ENCODE measurements around the gene RTL9.
"Not testable (repeated sequence)": the region's sequence is repeated elsewhere in the genome, so short reads cannot be mapped to it uniquely, and the experiment has no call there.

Gene RTL9

DNA sequence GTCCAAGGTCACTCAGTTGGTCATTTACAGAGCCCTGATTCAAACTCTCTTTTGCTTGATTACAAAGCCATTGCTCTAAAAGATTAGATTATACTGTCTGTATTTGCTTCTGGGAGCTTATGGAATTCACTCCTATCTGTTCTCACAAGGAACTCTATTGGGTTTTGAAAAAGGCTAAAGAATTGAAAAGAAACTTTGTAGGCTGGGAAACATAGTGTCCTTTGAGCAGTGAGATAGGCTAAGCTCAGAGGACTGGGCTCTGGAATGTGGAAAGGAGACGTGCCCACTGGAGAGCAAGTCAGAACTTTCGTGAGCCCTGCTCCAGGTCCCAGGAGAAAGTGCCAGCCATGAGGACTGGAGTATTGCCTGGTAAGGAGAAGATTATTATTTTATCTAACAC is at the start of gene RTL9:
TSS of gene RTL9 (plus strand) at position 301 of the 400 bp plus-strand sequence. CDS start 91,770 bp downstream, outside the sequence.
- DNase-seq (ENCODE audit: low read depth in 3 of 3, low spot score in 1 of 3), result no peak

DNA sequence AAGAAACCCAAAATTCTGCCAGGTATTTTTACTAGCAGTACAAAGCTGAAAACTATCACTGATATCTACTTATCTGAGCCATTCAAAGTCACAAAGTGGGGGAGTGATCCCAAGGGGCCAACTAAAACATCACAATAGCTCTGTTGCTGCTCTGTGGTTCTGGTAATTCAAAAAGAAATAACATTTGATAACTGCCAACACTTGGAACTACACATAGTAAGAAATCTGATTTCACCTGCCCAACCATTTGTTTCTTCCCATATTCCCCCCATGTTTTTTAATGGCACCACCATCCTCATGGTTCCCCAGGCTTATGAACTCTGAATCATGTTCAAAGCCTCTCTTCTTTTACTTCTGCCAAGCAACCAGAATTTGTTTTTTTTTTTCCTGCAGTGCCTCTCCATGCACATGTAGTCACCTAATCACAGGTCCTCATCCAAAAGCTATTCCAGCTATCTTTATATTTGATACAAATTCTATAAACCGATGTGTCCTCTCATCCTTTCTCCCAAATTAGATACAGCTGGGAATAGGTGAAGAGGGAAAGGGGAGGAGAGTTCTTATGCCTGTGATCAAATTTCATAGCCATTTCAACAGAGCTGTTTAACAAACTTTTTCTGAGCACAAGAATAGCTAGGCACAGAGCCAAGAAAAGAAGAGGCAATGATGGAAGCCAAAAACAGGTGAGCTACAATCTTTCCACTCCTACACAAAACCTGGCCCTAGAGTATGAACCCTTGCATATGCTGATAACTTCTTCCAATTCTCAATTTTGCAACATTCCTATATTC is 48.5 kb upstream of the RTL9 start:
- no peak for DNase-seq (ENCODE audit: low read depth in 3 of 3, low spot score in 1 of 3)

DNA sequence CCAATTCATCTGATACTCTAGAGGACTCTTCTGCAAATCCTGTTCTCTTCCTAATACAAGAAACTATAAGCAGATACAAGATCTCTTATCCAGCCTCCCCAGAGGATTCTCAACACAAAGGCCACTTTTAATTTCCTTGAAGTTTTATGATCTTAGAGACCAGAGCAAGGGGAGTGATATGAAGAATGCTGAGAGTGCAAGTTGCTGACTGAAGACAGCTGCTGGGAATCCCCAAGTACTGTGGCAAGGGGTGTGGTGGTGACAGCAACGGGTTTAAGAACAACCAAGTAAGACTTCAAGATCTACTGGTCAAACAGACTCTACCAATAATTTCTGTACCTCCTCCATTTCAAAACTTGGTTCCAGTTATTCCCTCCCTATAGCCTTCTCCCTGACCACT is 47.8 kb upstream of the RTL9 start:
- peak in 1 of 3 donors; percentile 1 for DNase-seq (ENCODE audit: low read depth in 3 of 3, low spot score in 1 of 3)

DNA sequence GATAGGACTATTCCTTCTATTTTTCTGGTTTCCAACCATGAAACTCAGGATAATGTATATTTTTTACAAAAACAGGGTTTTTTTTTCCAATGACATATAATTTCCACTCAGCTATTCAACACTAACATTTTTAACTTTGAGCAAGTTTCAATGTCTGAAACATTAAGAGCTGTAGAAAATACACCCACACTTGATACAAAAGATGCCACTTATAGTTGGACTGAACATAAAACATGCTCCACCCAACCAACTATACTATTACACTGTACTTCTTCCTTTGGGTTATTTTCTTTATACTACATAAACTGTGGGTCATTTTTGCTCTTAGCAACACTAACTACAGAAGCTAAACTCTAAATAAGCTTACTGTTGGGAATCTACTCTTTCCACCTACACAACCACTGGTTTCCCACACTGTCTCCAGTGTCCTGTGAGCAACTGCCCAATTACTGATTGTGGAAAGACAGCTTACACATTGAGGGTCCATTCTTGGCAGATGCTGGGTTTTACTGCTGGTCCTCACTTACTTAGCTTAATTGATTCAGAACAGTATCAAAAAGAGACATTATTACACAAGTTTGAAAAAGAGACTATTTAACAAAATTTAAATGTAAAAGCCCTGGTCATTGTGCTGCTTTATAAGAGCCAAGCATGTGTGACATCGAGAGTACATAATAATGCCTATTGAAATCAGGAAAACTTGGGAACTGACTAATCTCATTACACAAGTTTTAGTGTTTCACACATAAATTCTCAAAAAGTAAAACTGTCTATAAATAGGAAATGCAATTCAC is 47.0 kb upstream of the RTL9 start:
- no peak for DNase-seq (ENCODE audit: low read depth in 3 of 3, low spot score in 1 of 3)

DNA sequence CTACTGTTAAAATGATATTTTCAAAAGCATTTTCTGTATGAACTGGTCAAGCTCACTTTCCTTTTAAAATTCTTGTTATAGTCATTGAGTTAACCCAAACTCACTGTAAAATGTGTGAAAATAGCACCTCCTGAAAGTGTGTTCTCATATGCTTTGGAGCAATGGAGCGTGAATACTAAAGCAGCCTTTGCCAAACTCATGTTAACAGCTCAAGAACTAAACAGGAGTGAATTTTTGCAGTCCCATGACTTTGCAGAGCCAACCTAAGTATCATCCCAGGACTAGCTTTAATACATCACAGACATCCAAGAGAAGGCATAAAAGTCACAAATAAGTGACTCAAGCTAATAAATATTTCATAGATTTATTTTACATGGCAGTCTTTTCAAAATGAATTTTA is 43.1 kb upstream of the RTL9 start:
- DNase-seq (ENCODE audit: low read depth in 3 of 3, low spot score in 1 of 3), result no peak

DNA sequence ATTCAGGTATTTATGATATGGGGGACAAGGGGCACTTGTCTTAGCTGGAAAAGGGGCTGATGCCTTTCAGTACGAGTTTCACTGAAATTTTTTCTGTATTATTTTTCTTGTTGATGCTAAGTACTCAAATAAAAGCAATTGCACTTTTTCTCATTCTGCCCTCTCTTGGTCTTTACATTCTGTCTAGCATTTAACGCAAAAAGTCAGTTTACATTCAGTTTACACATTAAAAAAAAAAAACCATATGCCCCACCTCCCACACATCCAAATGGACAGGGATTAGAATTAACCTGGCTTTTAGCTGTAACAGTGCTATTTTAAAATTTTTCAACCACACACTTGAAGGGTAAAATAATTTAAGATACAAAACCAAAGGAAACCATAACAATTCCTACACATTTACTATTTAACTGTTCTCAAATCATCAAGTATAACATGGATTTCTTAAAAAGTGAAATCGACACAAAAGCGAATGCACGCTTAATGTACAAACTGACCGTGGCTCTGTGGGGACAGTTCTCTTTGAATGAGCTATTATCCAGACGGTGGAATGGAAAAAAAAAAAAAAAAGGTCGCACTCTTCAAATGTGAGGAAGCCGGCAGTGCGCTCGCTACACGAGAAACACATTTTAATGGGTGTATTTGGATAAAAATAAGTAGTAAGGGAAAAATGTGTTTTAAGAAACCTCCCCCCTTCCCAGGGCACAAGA is 42.1 kb upstream of the RTL9 start:
- no peak for DNase-seq (ENCODE audit: low read depth in 3 of 3, low spot score in 1 of 3)

DNA sequence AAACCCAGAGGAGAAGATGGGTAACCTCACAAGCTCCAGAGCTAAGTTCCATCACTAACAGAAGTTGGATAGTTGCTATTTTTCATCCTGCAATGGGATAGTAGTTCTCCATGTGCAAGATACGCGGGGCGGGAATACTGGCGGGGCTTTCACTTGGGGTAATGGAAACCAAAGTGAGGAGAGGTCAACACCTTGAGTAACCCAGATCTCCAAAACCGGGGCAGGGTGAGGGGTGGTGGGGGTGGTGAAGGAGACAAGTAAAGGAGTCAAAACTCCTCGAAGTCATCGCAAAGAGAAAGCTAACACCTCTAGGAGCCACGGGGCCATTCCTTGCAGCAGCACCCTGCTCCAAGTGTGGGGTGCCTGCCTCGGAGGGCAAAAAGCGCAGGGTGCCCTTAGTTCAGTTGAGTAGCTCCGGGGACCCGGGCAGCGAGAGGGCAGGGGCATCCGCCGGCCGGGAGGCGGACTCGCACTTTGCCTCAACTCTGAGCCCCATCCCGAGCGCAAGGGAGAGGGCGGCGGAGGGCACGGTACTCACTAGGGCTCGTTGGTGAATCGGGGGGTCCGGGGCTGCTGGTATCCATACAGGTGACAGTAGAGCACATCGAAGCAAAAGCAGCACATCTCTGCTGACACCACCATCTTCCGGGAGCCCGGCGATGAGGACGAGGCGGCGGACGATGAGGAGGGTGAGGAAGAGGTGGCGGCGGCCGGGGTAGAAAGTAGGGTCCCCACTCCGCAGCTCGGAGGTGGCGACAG is 41.4 kb upstream of the RTL9 start:
- peak in 1 of 3 donors; percentile 7 for DNase-seq (ENCODE audit: low read depth in 3 of 3, low spot score in 1 of 3)

DNA sequence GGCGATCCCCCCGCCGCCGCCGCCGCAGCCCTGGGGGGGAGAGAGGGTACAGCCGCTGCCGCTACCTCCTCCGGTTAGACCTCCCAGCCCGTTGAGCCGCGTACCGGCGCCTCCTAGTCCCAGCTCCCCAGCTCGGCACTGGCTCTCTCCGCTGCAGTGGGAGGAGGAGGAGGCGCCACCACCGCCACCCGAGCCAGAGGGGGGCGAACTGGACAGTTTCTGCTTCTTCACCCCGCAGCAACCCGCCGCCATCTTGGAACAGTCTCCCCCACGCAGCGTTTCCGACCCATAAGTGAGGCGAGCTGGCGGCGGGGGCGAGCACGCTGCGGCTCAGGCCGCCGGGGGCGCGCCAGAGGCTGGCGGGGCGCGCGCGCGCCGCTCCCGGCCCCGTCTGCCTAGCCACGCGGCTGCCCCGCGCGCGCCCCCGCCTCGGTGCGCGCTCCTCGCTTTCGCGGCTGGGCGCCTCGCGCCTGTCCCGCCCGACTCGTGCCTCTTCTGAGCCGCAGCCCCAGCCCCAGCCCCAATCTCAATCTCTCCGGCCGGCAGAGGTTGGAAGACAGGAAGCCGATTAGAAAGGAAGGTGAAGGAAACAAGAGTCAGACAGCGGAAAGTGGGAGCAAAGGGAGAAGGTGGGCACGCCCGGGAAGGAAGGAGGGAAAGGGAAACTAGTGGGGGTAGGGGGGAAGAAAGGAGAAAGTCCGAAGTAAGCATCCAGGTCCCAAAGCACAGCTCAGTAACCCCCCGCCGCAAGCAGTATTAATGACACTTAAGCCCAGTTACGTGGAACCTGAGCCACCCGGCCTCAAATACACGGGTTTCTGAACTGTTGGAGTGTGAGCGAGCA is 40.6 kb upstream of the RTL9 start, which contains the start of gene AMMECR1:
TSS of gene AMMECR1 (minus strand) at position 266 of the 844 bp plus-strand sequence. CDS start at position 252, 14 bp downstream.
- DNase-seq (ENCODE audit: low read depth in 3 of 3, low spot score in 1 of 3), result peak; percentile 33 to 64 (median 60)

DNA sequence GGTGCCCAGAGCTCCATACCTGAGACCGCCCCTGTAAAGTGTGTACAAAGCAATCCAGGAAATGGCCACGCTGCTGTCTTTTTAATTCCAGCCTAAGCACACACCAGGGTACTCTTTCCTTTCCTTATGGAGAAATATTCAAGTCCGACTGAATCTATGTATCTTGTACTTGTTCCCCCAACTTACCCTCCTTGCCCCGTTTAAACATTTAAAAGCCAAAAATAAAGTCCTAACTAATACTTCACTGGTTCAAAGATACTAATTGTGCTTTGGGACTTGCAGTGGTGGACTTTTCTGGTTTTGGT is 40.0 kb upstream of the RTL9 start:
- DNase-seq (ENCODE audit: low read depth in 3 of 3, low spot score in 1 of 3), result no peak

DNA sequence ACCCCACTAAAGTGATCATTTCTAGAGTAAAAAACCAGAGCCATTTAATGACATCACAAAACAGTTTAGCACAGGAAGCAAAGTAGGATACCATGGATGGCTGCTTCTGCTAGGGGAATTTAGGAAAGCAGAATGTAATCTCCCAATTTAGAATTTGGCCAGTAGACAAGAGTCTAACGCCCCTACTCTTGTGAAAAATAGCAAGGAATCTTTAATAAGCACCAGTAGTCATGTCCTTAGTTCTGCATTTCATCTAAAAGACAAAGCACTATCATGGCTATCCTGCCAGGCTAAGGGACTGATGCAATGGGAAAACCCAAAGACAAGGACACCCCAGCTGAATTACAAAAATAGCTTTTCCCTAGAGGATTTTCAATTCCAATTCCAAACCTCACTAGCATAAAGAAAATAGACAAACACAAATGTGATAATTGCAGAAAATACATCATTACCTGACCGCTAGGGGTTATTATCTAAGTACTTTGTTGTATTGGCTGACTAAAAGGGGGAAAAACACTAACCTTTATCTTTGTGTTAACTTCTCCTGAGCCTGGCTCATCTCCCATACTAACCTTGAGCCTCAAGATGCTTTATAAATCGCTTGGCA is 38.2 kb upstream of the RTL9 start:
- DNase-seq (ENCODE audit: low read depth in 3 of 3, low spot score in 1 of 3), result no peak

DNA sequence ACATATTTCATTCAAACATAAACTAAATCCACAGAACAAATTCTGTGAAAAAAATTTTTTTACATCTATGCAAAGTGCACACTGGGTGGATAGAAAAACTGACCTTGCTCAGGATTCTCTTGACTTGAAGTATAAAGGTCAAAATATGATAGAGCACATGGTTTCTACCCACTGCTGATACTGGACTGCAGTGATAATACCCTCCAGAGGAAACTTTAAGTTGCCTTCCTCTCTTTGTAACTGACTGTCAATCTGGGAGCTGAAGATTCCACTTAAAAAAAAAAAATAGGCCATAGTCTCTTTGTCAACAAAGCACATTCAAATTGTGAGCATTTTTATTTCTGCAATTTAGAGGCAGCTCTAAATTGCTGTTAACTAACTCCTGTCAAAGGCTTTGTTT is 37.6 kb upstream of the RTL9 start:
- no peak for DNase-seq (ENCODE audit: low read depth in 3 of 3, low spot score in 1 of 3)

DNA sequence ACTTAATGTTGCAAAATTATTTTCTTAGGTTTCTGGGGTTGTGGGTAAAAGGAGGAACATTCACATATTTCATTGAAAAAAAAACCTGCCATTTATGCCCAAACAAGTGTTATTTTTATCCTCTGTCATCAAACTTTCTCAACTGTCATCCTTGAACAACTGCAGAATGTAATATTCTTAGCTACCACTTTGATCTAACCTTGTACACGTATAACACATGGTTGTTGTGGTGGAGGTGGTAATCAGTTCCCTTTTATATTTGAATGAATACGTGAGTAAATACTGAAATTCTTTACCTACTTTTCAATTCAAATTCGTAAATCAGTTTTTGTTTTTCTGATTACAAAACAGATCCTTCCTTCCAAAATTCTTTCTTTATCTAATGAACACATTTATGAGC is 37.0 kb upstream of the RTL9 start:
- DNase-seq (ENCODE audit: low read depth in 3 of 3, low spot score in 1 of 3), result no peak

DNA sequence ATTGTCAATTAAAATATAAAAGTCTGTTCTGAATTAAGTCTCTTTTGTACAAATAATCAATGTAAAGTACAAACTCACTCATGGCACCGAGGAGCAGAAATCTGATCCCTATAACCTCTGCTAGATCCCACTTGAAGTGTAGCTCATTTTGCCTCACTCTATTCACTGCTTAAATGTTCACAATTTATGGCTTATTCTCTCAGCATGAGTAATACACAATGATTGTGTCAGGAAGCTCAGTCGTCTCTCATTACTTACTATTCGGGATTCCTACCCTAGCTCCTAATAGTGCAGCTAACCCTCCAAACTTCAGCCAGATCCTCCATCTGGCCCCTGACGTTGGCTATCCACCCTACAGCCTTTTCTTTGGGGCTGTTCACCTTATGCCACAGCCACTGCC is 36.0 kb upstream of the RTL9 start:
- no peak for DNase-seq (ENCODE audit: low read depth in 3 of 3, low spot score in 1 of 3)

DNA sequence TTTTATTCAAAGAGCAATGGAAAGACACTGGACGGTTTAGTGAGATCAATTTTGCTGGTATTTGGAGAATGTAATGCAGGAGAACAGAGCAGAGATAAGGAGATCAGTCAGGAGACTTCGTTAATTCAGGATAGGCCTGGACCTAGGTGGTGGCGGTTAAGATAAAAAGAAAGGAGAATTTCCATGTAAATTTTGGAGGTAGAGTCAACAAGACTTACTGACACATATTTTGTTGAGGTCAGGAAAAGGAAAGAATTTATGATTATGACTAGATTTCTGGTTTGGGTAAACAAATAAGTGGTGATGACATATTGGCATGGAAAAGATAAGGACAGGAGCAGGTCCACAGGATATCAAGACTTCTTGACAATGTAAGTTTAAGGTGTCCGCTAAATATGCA is 31.9 kb upstream of the RTL9 start:
- no peak for DNase-seq (ENCODE audit: low read depth in 3 of 3, low spot score in 1 of 3)

DNA sequence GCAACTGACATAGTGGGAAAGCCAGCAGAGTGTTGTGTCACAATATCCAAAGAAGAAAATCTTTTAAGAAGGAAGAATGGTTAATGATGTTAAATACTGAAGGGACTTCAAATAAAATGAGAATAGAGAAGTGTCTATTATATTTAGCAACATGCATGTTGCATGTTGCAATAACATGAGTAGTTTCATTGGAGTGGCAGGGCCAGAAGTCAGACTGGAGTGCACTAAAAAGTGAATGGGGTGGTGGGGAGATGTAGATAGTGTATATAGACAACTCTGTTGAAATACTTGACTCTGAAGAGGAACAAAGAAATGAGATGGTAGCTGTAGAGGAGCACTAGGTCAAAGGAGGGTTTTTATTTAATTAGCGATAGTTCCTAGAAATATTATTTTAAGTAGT is 31.3 kb upstream of the RTL9 start:
- no peak for DNase-seq (ENCODE audit: low read depth in 3 of 3, low spot score in 1 of 3)

DNA sequence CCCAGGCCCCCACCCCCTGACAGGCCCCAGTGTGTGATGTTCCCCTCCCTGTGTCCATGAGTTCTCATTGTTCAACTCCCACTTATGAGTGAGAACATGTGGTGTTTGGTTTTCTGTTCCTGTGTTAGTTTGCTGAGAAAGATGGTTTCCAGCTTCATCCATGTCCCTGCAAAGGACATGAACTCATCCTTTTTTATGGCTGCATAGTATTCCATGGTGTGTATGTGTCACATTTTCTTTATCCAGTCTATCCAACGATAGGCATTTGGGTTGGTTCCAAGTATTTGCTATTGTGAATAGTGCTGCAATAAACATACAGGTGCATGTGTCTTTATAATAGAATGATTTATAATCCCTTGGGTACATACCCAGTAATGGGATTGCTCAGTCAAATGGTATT is 30.0 kb upstream of the RTL9 start:
- not testable (repeated sequence) for DNase-seq (ENCODE audit: low read depth in 3 of 3, low spot score in 1 of 3)

DNA sequence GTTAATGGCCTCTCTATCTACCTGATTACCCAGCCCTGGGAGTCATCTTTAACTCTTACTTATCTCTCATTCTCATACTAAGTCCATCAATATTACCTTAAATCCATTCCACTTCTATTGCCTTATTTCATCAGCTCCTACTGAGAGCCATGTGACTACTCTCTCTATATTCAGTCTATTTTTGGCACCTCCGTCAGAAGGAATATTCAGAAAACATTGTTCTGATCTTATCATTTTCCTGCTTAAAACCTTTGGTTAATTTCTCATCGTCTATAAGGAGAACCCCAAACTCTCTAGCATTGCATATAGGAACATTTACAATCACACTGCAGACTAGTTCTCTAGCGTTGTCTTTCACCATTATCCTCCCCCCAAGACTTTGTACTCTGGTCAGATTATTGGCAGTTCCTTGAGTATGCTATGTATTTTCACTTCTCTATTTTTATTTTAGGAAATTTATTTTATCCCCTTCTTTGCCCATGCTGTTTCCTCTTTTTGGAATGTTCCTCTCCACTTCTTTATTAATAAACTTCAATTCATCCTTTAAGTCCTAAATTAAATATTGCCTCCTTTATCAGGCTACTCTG is 27.1 kb upstream of the RTL9 start:
- DNase-seq (ENCODE audit: low read depth in 3 of 3, low spot score in 1 of 3), result no peak

DNA sequence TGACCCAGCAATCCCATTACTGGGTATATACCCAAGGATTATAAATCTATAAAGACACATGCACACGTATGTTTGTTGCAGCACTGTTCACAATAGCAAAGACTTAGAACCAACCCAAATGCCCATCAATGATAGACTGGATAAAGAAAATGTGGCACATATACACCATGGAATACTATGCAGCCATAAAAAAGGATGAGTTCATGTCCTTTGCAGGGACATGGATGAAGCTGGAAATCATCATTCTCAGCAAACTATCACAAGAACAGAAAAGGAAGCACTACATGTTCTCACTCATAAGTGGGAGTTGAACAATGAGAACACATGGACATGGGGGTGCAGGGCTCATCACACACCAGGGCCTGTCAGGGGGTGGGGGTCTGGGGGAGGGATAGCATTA is 25.2 kb upstream of the RTL9 start:
- not testable (repeated sequence) for DNase-seq (ENCODE audit: low read depth in 3 of 3, low spot score in 1 of 3)

DNA sequence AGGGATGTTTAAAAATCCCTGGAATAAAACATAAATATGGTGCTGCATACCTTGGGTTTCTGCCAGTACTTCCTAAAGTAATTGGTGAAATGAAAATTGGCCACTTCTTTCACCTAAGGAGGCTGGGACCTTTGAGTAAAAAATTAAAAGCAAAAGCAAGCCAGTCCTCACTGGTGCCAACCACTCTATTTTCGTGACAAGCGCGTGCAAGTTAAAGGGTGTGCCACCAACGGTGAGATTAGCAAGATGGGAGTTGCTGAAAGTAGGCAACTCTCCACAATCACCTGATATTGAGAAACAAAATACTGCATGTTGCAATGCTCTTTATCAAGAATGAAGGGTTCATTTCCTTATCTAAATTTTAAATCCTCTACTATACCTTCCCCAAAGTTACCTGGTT is 19.7 kb upstream of the RTL9 start:
- DNase-seq (ENCODE audit: low read depth in 3 of 3, low spot score in 1 of 3), result no peak

Data from stimulated activated CD4-positive, alpha-beta T cell treated with anti-CD3 and anti-CD28 coated beads, TNF-alpha, amount 100 ng/mL, for 1 hour (primary cell).